Effector CD4-positive, alpha-beta T cell (primary cell): ENCODE results near the gene NT5C.

Experiments
- DNase-seq: peaks from one replicate; pipeline ENCODE4 v3.0.0-alpha.2; 2020

Gene NT5C

GRCh38 chr17:75090871-75091854 lies 40.4 kb downstream of the NT5C start:
- no peak for DNase-seq

DNA sequence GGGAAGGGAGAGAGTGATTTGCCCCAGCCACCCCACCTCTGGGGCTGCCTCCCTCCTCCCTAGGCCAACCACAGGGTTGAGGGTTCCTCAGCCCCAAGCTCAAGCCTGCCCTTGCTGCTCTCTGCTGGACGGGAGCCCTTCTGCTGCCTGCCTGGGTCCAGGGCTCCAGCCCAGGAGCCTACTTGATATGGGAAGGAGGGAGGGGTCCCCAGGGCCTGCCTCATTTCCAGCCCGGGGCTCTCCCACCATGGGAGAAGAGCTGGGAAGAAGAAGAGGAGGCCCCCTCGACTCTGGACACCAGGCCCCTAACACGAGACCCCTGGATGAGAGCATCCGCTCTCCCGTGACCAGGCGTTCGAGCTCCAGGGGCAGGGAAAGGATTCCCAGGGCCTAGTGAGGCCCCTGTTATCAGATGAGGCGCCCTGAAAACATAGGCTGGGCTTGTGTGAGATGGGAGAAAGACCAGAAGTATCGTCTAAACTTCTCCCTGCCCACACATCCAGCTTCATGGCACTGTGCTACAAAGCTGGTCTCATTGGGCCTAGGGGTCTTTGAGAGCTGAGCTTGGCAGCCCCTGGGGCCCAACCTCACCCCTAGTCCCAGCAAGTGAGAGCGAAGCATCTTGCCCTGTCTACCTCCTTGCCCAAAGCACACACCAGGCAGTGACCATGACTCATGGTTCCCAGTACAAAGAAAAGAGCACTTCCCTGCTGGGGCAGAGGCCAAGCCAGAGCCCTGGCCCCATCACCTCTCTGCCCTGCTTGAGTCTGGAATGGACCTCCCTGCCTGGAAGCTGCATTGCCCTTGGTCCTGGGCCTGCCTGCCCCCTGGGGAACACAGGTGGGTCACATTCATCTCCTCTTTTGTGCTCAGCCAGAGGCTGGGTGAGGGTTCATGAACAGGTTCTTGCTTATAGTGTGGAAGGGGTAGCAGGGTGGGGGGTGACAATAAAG lies 42.8 kb downstream of the NT5C start:
- no peak for DNase-seq

GRCh38 chr17:75087558-75088453 lies 43.7 kb downstream of the NT5C start, which contains the start of gene SLC16A5:
SLC16A5 (plus strand) TSS chr17:75087954; CDS start chr17:75093637, 5,683 bp downstream.
- DNase-seq = peak; percentile 27

DNA sequence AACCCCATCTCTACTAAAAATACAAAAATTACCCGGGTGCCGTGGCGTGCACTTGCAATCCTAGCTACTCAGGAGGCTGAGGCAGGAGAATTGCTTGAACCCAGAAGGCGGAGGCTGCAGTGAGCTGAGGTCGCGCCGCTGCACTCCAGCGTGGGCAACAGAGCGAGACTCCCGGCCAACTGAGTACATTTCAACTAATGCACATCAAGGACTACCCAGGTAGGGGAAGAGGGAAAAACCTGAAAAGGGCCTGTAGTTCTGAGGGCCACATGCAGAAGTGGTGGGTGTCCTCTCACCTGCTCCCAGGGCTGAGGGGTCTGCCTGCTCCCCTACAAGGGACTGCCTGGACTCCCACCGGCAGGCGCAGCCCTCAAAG lies 44.4 kb downstream of the NT5C start:
- no peak for DNase-seq

DNA sequence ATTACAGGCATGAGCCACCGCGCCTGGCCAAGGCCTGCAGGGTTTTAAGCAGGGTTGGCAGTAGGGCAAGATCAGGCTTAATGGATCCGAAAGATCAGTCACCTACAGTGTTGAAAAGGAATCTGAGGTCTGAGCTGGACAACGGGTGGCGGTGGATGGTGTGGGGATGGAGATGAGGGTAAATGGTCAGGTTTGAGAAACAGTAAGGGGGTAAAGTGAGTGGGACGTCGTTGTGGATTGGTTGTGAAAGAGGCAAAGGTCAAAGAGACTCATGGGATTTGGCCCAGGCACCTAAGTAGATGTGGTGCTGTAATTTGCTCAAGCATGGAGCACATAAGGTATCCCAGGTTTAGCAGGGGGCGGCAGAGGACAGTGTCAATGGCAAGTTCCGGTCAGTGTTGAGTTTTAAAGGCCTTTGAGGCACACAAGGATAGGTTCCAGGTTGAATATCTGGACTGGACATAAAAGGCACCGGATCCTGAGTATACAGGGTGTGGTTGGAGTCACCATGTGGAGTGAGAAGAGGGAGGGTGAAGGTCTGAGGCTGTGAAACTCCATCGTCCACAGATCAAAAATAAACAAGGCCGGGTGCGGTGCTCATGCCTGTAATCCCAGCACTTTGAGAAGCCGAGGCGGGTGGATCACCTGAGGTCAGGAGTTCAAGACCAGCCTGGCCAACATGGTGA lies 44.9 kb downstream of the NT5C start:
- DNase-seq = no peak

DNA sequence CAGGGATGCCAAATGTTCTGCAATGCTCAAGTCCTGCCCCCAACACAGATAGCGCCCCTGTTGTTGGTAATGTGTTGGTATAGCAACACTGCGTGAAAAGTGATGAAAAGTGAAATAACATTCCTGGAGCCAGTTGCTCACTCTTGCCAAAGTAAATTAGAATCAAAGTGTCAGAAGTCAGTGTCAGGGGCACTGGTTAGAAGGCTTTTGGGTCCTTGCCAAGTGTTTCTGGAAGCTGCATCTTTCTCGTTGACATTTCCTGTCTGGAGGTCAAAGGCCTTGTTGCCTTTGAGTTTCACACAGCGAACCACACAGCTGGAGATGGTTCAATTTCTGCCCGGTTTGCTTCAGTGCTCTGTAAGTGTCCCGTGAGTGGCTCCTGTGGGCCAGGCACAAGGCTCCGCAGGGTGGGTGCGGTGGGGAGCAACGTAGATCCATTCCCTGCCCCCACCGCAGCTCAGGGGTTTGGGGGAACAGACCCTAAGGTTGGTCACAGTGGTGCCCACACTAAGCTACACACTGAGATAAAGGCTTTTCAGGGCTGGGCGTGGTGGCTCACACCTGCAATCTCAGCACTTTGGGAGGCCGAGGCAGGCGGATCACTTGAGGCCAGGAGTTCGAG lies 47.4 kb downstream of the NT5C start:
- no peak for DNase-seq

GRCh38 chr17:75082683-75083082 lies 48.9 kb downstream of the NT5C start:
- DNase-seq = no peak

- DNase-seq = no peak
Measured at GRCh38 chr17:75081611-75082540, 49.7 kb downstream of the NT5C start.
